HepG2 (cell line): ENCODE data around the gene SHISA7. TPM values are rescaled to one million over a fixed set of nuclear protein-coding genes. Genes with fewer than 3 reads are reported as not detected.

Experiments used
- ATAC-seq: fragments of 200-7000 bp; cut with Tn5 transposase; 3 replicates; pipeline ENCODE4 v1.9.1; 2020; ENCODE audit warnings: mild to moderate bottlenecking, moderate library complexity
- BruUV-seq: library from RNA; stranded (reverse); fragments of 400-500 nt; replicated peaks from 2 replicates; lab custom pipeline; 2021; lab: Mats Ljungman, UMichigan
- CTCF ChIA-PET: fragments of 300-600 bp; formaldehyde crosslinking; extraction: SDS; loops from one replicate; lab custom pipeline; 2021; ENCODE audit warnings: low total read pairs, inconsistent platforms, low intra/inter-chr PET ratio; lab: Yijun Ruan, JAX
- POLR2A ChIA-PET: fragments of 350-600 bp; sonication (Branson Sonifier 250); formaldehyde crosslinking; loops from one replicate; lab custom pipeline; 2020; ENCODE audit warnings: antibody characterized with exemption, inconsistent platforms; lab: Yijun Ruan, JAX
- DNase-seq: peaks from one replicate; pipeline ENCODE4 v3.0.0-alpha.2; 2015; ENCODE audit warnings: low spot score
- FAIRE-seq: peaks from 3 replicates; lab custom pipeline; 2011; peaks lifted over from hg19 to GRCh38; lab: Jason Lieb, UNC
- H2AFZ ChIP-seq: one replicate; pipeline ENCODE4 v1.6.1; 2011; ENCODE audit warnings: low read length, inconsistent platforms
- H3K27ac ChIP-seq: fragments of 300-600 bp; 3 replicates; pipeline ENCODE4 v1.8.0; 2011; ENCODE audit warnings: mixed run types, mild to moderate bottlenecking, mixed read lengths, low read length, inconsistent platforms; ENCODE audit not compliant: insufficient read depth; ENCODE audit errors: extremely low read length
- H3K27me3 ChIP-seq, 2 experiments: fragments of 200-600 bp in 1 of 2; 2 replicates in 1 of 2; 3 replicates in 1 of 2; pipeline versions ENCODE4 v1.6.0 to v1.8.0; 2011; ENCODE audit warnings: low read length in 2 of 2, mild to moderate bottlenecking in 2 of 2, moderate library complexity in 2 of 2, inconsistent platforms in 1 of 2; ENCODE audit not compliant: insufficient read depth in 2 of 2, control insufficient read depth in 1 of 2
- H3K36me3 ChIP-seq, 2 experiments: fragments of 200-600 bp in 1 of 2; replicated peaks in 1 of 2; 2 replicates in 1 of 2; 3 replicates in 1 of 2; pipeline versions ENCODE4 v1.5.1 to v1.8.0; 2011; ENCODE audit warnings: low read length in 2 of 2, inconsistent platforms in 1 of 2; ENCODE audit not compliant: insufficient read depth in 2 of 2, control insufficient read depth in 1 of 2
- H3K4me1 ChIP-seq: 2 replicates; pipeline ENCODE4 v1.5.1; 2012; ENCODE audit warnings: low read length, inconsistent platforms; ENCODE audit not compliant: insufficient read depth
- H3K4me2 ChIP-seq: 2 replicates; pipeline ENCODE4 v1.6.0; 2011; ENCODE audit warnings: low read depth, low read length, inconsistent platforms
- H3K4me3 ChIP-seq, 3 experiments: fragments of 200-600 bp in 1 of 3; sonication (generic), shearing (Covaris generic) in 1 of 3; replicated peaks in 1 of 3; 2 replicates each; pipeline ENCODE4 v1.5.1; 2011 to 2016; ENCODE audit warnings: low read length in 3 of 3, inconsistent platforms in 2 of 3, low read depth in 2 of 3, mild to moderate bottlenecking in 2 of 3, control low read depth in 1 of 3, mixed read lengths in 1 of 3; ENCODE audit not compliant: insufficient read depth in 1 of 3
- H3K79me2 ChIP-seq: one replicate; pipeline ENCODE4 v1.6.1; 2011; ENCODE audit warnings: low read length, inconsistent platforms; ENCODE audit not compliant: insufficient read depth
- H3K9ac ChIP-seq: 2 replicates; pipeline ENCODE4 v1.6.0; 2011; ENCODE audit warnings: mild to moderate bottlenecking, low read depth, low read length, inconsistent platforms; ENCODE audit not compliant: insufficient read depth
- H3K9me3 ChIP-seq: 2 replicates; pipeline ENCODE4 v1.5.1; 2012; ENCODE audit warnings: mild to moderate bottlenecking, low read length
- H4K20me1 ChIP-seq: 2 replicates; pipeline ENCODE4 v1.6.0; 2011; ENCODE audit warnings: inconsistent platforms, mild to moderate bottlenecking, low read length, moderate library complexity; ENCODE audit not compliant: insufficient read depth
- CENPX ChIP-seq: sonication (generic); formaldehyde crosslinking; IDR thresholded peaks from 2 replicates; pipeline ENCODE4 v1.9.0; 2021; ENCODE audit warnings: mild to moderate bottlenecking, missing genetic modification reagents, moderate library complexity
- CREB1 ChIP-seq, 2 experiments: fragments of 450-650 bp in 1 of 2; IDR thresholded peaks; 2 replicates each; pipeline ENCODE4 v1.6.1; 2016 to 2017; ENCODE audit warnings: control low read depth in 1 of 2, mild to moderate bottlenecking in 1 of 2, missing compliant biosample characterization in 1 of 2, missing genetic modification characterization in 1 of 2
- ETV5 ChIP-seq: IDR thresholded peaks from 2 replicates; pipeline ENCODE4 v1.6.1; 2018; ENCODE audit warnings: missing biosample characterization, missing genetic modification reagents, inconsistent platforms, borderline replicate concordance
- ETV6 ChIP-seq: sonication (generic); formaldehyde crosslinking; conservative IDR thresholded peaks from 2 replicates; pipeline ENCODE4 v1.4.0; 2020; ENCODE audit warnings: missing genetic modification reagents
- HBP1 ChIP-seq: IDR thresholded peaks from 2 replicates; pipeline ENCODE4 v1.6.1; 2016; ENCODE audit warnings: low read depth, control low read depth
- JUND ChIP-seq: sonication (generic); formaldehyde crosslinking; IDR thresholded peaks from 2 replicates; pipeline ENCODE4 v1.8.0; 2022; ENCODE audit warnings: mild to moderate bottlenecking, missing genetic modification reagents
- KDM2A ChIP-seq: sonication (generic); formaldehyde crosslinking; IDR thresholded peaks from 2 replicates; pipeline ENCODE4 v1.4.0; 2020; ENCODE audit warnings: low read depth, missing genetic modification reagents, borderline replicate concordance
- KDM5B ChIP-seq: sonication (generic); formaldehyde crosslinking; IDR thresholded peaks from 2 replicates; pipeline ENCODE4 v1.4.0; 2020; ENCODE audit warnings: missing genetic modification reagents, mild to moderate bottlenecking, borderline replicate concordance
- KDM6A ChIP-seq: IDR thresholded peaks from 2 replicates; pipeline ENCODE4 v1.6.1; 2016; ENCODE audit warnings: low read depth
- KLF11 ChIP-seq: IDR thresholded peaks from 2 replicates; pipeline ENCODE4 v1.6.1; 2016; ENCODE audit warnings: missing compliant biosample characterization
- KMT2A ChIP-seq: sonication (generic); formaldehyde crosslinking; IDR thresholded peaks from 2 replicates; pipeline ENCODE4 v1.4.0; 2020; ENCODE audit warnings: missing genetic modification reagents
- MED8 ChIP-seq: sonication (generic); formaldehyde crosslinking; IDR thresholded peaks from 2 replicates; pipeline ENCODE4 v1.8.1; 2023; ENCODE audit warnings: mild to moderate bottlenecking, missing genetic modification reagents; ENCODE audit not compliant: insufficient replicate concordance
- PHF8 ChIP-seq: sonication (generic); formaldehyde crosslinking; IDR thresholded peaks from 2 replicates; pipeline ENCODE4 v1.5.0; 2020; ENCODE audit warnings: missing genetic modification reagents
- THAP9 ChIP-seq: sonication (generic); formaldehyde crosslinking; IDR thresholded peaks from 2 replicates; pipeline ENCODE4; 2020; ENCODE audit warnings: missing genetic modification reagents, mild to moderate bottlenecking, borderline replicate concordance
- TP53 ChIP-seq: sonication (generic); formaldehyde crosslinking; conservative IDR thresholded peaks from 2 replicates; pipeline ENCODE4 v1.4.0; 2020; ENCODE audit warnings: missing genetic modification reagents
- YEATS4 ChIP-seq: sonication (generic); formaldehyde crosslinking; IDR thresholded peaks from 2 replicates; pipeline ENCODE4 v1.4.0; 2020; ENCODE audit warnings: missing genetic modification reagents, borderline replicate concordance
- ZC3H4 ChIP-seq: sonication (generic); formaldehyde crosslinking; IDR thresholded peaks from 2 replicates; pipeline ENCODE4 v1.4.0; 2020; ENCODE audit warnings: missing genetic modification reagents, borderline replicate concordance
- ZNF629 ChIP-seq: sonication (generic); formaldehyde crosslinking; conservative IDR thresholded peaks from 2 replicates; pipeline ENCODE4 v1.5.0; 2020; ENCODE audit warnings: missing genetic modification reagents
- ZSCAN12 ChIP-seq: sonication (generic); formaldehyde crosslinking; IDR thresholded peaks from 2 replicates; pipeline ENCODE4 v1.9.0; 2021; ENCODE audit warnings: mild to moderate bottlenecking, missing genetic modification reagents
- WGBS: methylation state at CpG from one replicate; pipeline ENCODE4 v1.1.6; 2017; ENCODE audit warnings: low lambda C conversion rate; 5-methylcytosine and 5-hydroxymethylcytosine counted together
- in situ Hi-C: cut with HindIII; loops from 2 replicates; pipeline ENCODE4 v1.10.0; 2017; ENCODE audit warnings: low pct_unique_long_range_greater_than_20kb; ENCODE audit not compliant: extremely low pct_ligation_motif_present
- intact Hi-C: fragments of 100-400 bp; cut with micrococcal nuclease; formaldehyde crosslinking; loops from one replicate; pipeline ENCODE4 v1.10.0; 2022; ENCODE audit not compliant: unreplicated experiment
- polyA plus RNA-seq, 8 experiments: library from polyadenylated mRNA; depleted of rRNA in 3 of 8; stranded (reverse) in 7 of 8; unstranded in 1 of 8; fragments of >200 nt; fragmentation: Illumina TruSeq in 4 of 8; extraction: Trizol in 4 of 8; gene quantifications; 2 replicates each; pipeline versions ENCODE4 v1.2.1 to v1.2.3, GENCODE V29; 2011 to 2016; ENCODE audit warnings: low read depth in 4 of 8, missing spikeins in 1 of 8, mixed read lengths in 1 of 8; ENCODE audit not compliant: insufficient read depth in 1 of 8
- total RNA-seq, 5 experiments: library from RNA; depleted of rRNA; stranded (reverse); fragments of >200 nt; fragmentation: Illumina TruSeq; extraction: Trizol; gene quantifications; 2 replicates each; pipeline ENCODE4 v1.2.3, GENCODE V29; 2016; ENCODE audit warnings: low read depth in 1 of 5
- TF ChIP-seq, protein P1 (sequence below): sonication (generic); formaldehyde crosslinking; conservative IDR thresholded peaks from 2 replicates; pipeline ENCODE4 v1.4.0; 2020; ENCODE audit warnings: missing genetic modification reagents

SHISA7 gene
- total and polyA plus RNA-seq, 2 of the 13 experiments (the other 11 are each of a cell fraction or from before 2014, with no cell fraction given), result not detected

DNA sequence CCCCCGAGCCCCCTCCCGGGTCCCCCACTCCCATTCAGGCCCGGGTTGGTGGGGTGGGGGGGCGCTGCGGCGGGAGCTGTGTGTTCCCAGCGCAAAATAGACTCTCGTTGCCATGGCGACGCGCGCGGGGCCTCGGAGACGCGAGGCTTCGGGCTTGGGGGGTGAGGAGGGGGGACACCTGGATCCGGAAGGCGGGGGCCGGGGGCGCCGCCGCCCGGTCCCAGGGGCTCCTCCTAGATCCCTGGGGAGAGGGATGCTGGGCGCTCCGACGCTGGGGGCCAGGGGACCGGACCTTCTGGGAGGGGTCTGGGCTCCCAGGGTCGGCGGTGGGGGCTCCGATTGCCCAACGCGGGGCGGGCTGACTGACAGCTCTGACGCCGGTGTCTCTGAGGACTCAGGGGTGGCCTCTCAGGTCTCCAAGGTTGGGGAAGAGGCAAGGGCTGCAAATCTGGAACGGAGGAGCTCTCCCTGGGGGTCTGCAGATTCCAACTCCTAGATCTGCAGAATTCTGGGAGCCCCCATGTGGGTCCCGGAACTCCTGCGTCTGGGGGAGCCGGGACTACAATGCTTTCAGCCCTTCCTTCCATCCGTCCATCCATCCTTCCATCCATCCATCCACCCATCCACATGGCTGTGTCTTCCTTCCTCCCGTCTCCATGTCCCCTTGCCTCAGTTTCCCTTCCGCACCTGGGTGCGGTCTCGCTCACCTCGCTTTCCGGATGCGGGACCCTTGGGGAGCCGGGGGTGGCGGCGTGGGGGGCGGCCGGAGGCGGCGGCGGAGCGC lies 9.1 kb upstream of the SHISA7 start:
- ChIA-PET CTCF (no interaction called here), POLR2A (interaction anchor here (3.3 kb wide), 1 partner anchor 45 kb away, joined by 11 read pairs; the partner anchor contains the start of gene UBE2S)
- no peak for ATAC-seq
- H3K9ac ChIP-seq, result no peak overlapping the region
- DNase-seq, result no peak
- no peak for FAIRE-seq
- peaks cover 14% of the 10 kb centered on the region for H3K4me1 ChIP-seq
- BruUV-seq, result no TSS peak
- peaks cover 10% of the 10 kb centered on the region; the same call in 1 of the 2 replicates for H4K20me1 ChIP-seq
- in situ Hi-C loops (no loop called here), intact Hi-C loops (no loop called here)
- peaks cover 0 to 18% of the 10 kb centered on the region in 2 experiments; a peak in 4 of 5 replicates for H3K27me3 ChIP-seq
- peaks cover 0 to 11% of the 10 kb centered on the region in 2 experiments; a peak in 3 of 5 replicates for H3K36me3 ChIP-seq
- H3K79me2 ChIP-seq, result no peaks in the 10 kb centered on the region
- no peak overlapping the region for H3K4me2 ChIP-seq
- H3K27ac ChIP-seq, result no peak overlapping the region
- H3K9me3 ChIP-seq, result no peaks in the 10 kb centered on the region
- H3K4me3 ChIP-seq, result no peak overlapping the region
- H2AFZ ChIP-seq, result no peak overlapping the region
- WGBS, result 67% methylated on average over 32 of the region's 57 CpGs
- TF ChIP-seq KLF11 (no peak), KDM5B (CRISPR knock-in tag) (no peak), ZC3H4 (no peak), THAP9 (CRISPR knock-in tag) (no peak), ETV5 (CRISPR knock-in tag) (no peak), KDM6A (CRISPR knock-in tag) (no peak), KDM2A (CRISPR knock-in tag) (peak; percentile 28; the same call in 1 of the 2 replicates), JUND (no peak), KMT2A (no peak), ETV6 (no peak), CREB1 (IDR thresholded peaks at IDR 0.05) (no peak), CREB1 (CRISPR knock-in tag; IDR thresholded peaks at IDR 0.05) (no peak), MED8 (CRISPR knock-in tag) (no peak), YEATS4 (CRISPR knock-in tag) (no peak), TP53 (CRISPR knock-in tag) (no peak), ZSCAN12 (CRISPR knock-in tag) (no peak), PHF8 (CRISPR knock-in tag) (no peak), ZNF629 (CRISPR knock-in tag) (no peak), HBP1 (CRISPR knock-in tag) (no peak), CENPX (CRISPR knock-in tag) (no peak)
- TF ChIP-seq, protein P1, sequence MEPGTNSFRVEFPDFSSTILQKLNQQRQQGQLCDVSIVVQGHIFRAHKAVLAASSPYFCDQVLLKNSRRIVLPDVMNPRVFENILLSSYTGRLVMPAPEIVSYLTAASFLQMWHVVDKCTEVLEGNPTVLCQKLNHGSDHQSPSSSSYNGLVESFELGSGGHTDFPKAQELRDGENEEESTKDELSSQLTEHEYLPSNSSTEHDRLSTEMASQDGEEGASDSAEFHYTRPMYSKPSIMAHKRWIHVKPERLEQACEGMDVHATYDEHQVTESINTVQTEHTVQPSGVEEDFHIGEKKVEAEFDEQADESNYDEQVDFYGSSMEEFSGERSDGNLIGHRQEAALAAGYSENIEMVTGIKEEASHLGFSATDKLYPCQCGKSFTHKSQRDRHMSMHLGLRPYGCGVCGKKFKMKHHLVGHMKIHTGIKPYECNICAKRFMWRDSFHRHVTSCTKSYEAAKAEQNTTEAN (CRISPR knock-in tag), result no peak
